GM21717 (cell line): ENCODE data around the gene PCDHGA8.
A peak's percentile ranks its signal among the peaks of the same experiment; 100 is the strongest.
"Not testable (repeated sequence)": the region's sequence is repeated elsewhere in the genome, so short reads cannot be mapped to it uniquely, and the experiment has no call there.

ENCODE experiments used
- ATAC-seq: cut with Tn5 transposase; IDR thresholded peaks from one replicate; pipeline ENCODE4 v1.9.1; 2021; ENCODE audit warnings: mild to moderate bottlenecking, moderate library complexity; ENCODE audit not compliant: unreplicated experiment

PCDHGA8 gene

GRCh38 chr5:141399555-141400258 is 7.3 kb downstream of the PCDHGA8 start:
- ATAC-seq = no peak

- no peak for ATAC-seq
These were observed 10.3 kb downstream of the PCDHGA8 start, which contains the start of gene PCDHGA9 for GRCh38 chr5:141402553-141403243. PCDHGA9 (plus strand) TSS chr5:141402778; CDS start chr5:141402953, 175 bp downstream.

- no peak for ATAC-seq
These were observed 11.0 kb downstream of the PCDHGA8 start for GRCh38 chr5:141403387-141403786.

GRCh38 chr5:141407790-141408505 is 15.5 kb downstream of the PCDHGA8 start, which contains the start of gene PCDHGB6:
PCDHGB6 (plus strand) TSS chr5:141408021; CDS start chr5:141408203, 182 bp downstream.
- ATAC-seq = not testable (repeated sequence)

- ATAC-seq = no peak
These were observed 17.3 kb downstream of the PCDHGA8 start for GRCh38 chr5:141409598-141410306.

- ATAC-seq = no peak
These were observed 19.1 kb downstream of the PCDHGA8 start for GRCh38 chr5:141411575-141411974.

GRCh38 chr5:141412854-141413539 is 20.6 kb downstream of the PCDHGA8 start, which contains the start of gene PCDHGA10:
PCDHGA10 (plus strand) TSS chr5:141412987; CDS start chr5:141413176, 189 bp downstream.
- peak; percentile 62 for ATAC-seq

- no peak for ATAC-seq
These were observed 21.2 kb downstream of the PCDHGA8 start for GRCh38 chr5:141413540-141414069.

GRCh38 chr5:141414548-141415274 is 22.3 kb downstream of the PCDHGA8 start:
- ATAC-seq = not testable (repeated sequence)

GRCh38 chr5:141415275-141415618 is 22.8 kb downstream of the PCDHGA8 start:
- ATAC-seq = not testable (repeated sequence)

GRCh38 chr5:141417494-141418172 is 25.2 kb downstream of the PCDHGA8 start, which contains the start of gene PCDHGB7:
PCDHGB7 (plus strand) TSS chr5:141417677; CDS start chr5:141417860, 183 bp downstream.
- ATAC-seq = peak; percentile 70

- no peak for ATAC-seq
These were observed 26.8 kb downstream of the PCDHGA8 start for GRCh38 chr5:141419074-141419880.

GRCh38 chr5:141420855-141421488 is 28.5 kb downstream of the PCDHGA8 start, which contains the start of gene PCDHGA11:
PCDHGA11 (plus strand) TSS chr5:141421051; CDS start chr5:141421228, 177 bp downstream.
- peak; percentile 76 for ATAC-seq

- no peak for ATAC-seq
These were observed 29.0 kb downstream of the PCDHGA8 start for GRCh38 chr5:141421489-141421855.

- ATAC-seq = no peak
These were observed 30.4 kb downstream of the PCDHGA8 start for GRCh38 chr5:141422742-141423291.

GRCh38 chr5:141427783-141428426 is 35.5 kb downstream of the PCDHGA8 start:
- no peak for ATAC-seq
